ENCODE measurements around the gene ANXA5.

GRCh38 chr4:121674191-121674590, 22.6 kb downstream of the ANXA5 start:
- TF ChIP-seq CTCF (IDR thresholded peaks at IDR 0.05) (no peak), EZH2 (IDR thresholded peaks at IDR 0.05) (no peak), EZH2phosphoT487 (IDR thresholded peaks at IDR 0.05) (no peak)

Measured in neural progenitor cell (in vitro differentiated cells).